BLaER1 (cell line): ENCODE results near the gene SEMA6B.
A peak's percentile ranks its signal among the peaks of the same experiment; 100 is the strongest.

ENCODE experiments used
- H3K27ac ChIP-seq: shearing (Covaris generic); formaldehyde crosslinking; 2 replicates; pipeline ENCODE4 v1.8.1; 2022
- H3K27me3 ChIP-seq: shearing (Covaris generic); formaldehyde crosslinking; 2 replicates; pipeline ENCODE4 v1.8.1; 2022
- H3K36me3 ChIP-seq: shearing (Covaris generic); formaldehyde crosslinking; 2 replicates; pipeline ENCODE4 v1.8.1; 2022
- H3K4me1 ChIP-seq: shearing (Covaris generic); formaldehyde crosslinking; 2 replicates; pipeline ENCODE4 v1.8.1; 2022
- H3K4me2 ChIP-seq: shearing (Covaris generic); formaldehyde crosslinking; 2 replicates; pipeline ENCODE4 v1.8.1; 2022
- H3K4me3 ChIP-seq: shearing (Covaris generic); formaldehyde crosslinking; 2 replicates; pipeline ENCODE4 v1.8.1; 2022
- H3K9ac ChIP-seq: shearing (Covaris generic); formaldehyde crosslinking; 2 replicates; pipeline ENCODE4 v1.8.1; 2022
- H3K9me3 ChIP-seq: shearing (Covaris generic); formaldehyde crosslinking; 2 replicates; pipeline ENCODE4 v1.8.1; 2022
- H4K20me1 ChIP-seq: shearing (Covaris generic); formaldehyde crosslinking; 2 replicates; pipeline ENCODE4 v1.8.1; 2022
- Cebpa-rat ChIP-seq: shearing (Covaris generic); IDR thresholded peaks from 2 replicates; pipeline ENCODE4 v1.8.1; 2022

SEMA6B gene

GRCh38 chr19:4559569-4559968 lies at the start of gene SEMA6B:
TSS of gene SEMA6B (minus strand) at chr19:4559684. CDS start at chr19:4558457, 1,227 bp downstream.
- peak within 1 kb of the TSS; percentile 22; the same call in 1 of the 2 replicates for H3K4me2 ChIP-seq
- peaks cover 5% of the 10 kb centered on the region; the same call in 1 of the 2 replicates for H3K36me3 ChIP-seq
- no peak within 1 kb of the TSS for H3K9ac ChIP-seq
- no peaks in the 10 kb centered on the region for H3K27me3 ChIP-seq
- no peak for TF ChIP-seq Cebpa-rat
- H4K20me1 ChIP-seq = no peaks in the 10 kb centered on the region
- H3K9me3 ChIP-seq = no peaks in the 10 kb centered on the region
- peaks cover 20% of the 10 kb centered on the region; the same call in 1 of the 2 replicates for H3K4me1 ChIP-seq
- 0 out of 2 replicates have a peak within 1 kb of the TSS, but pooled peaks have one; percentile 10 for H3K27ac ChIP-seq
- no peak within 1 kb of the TSS for H3K4me3 ChIP-seq

- no peaks in the 10 kb centered on the region for H3K36me3 ChIP-seq
- peaks cover 60% of the 10 kb centered on the region for H3K4me1 ChIP-seq
- peak overlapping the region; percentile 15 for H3K4me2 ChIP-seq
- H3K4me3 ChIP-seq = no peak overlapping the region
- no peaks in the 10 kb centered on the region for H3K27me3 ChIP-seq
- H3K9me3 ChIP-seq = no peaks in the 10 kb centered on the region
- TF ChIP-seq Cebpa-rat = no peak
- H4K20me1 ChIP-seq = no peaks in the 10 kb centered on the region
- H3K9ac ChIP-seq = no peak overlapping the region
- no peak overlapping the region for H3K27ac ChIP-seq
These were observed 47.6 kb upstream of the SEMA6B start for GRCh38 chr19:4606921-4607678.

DNA sequence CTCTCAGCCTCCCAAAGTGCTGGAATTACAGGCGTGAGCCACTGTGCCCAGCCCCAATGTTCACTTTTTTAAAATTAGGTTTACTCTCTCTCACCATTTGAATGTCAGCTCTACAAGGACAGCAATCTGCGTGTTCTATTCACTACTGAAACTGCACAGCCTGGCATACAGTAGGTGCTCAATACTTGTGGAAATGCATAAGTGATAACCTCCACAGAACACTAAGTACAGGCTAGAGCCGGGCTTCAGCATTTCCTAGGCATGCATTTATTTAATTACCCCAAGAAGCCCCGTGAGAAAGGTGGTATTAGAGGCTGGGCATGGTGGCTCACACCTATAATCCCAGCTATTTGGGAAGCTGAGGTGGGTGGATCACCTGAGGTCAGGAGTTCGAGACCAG lies 46.7 kb upstream of the SEMA6B start:
- Histone ChIP-seq H3K4me2 (no peak overlapping the region), H3K36me3 (no peaks in the 10 kb centered on the region), H3K9ac (no peak overlapping the region), H3K27me3 (no peaks in the 10 kb centered on the region), H4K20me1 (no peaks in the 10 kb centered on the region), H3K9me3 (no peaks in the 10 kb centered on the region), H3K4me3 (no peak overlapping the region), H3K4me1 (peaks cover 51% of the 10 kb centered on the region), H3K27ac (no peak overlapping the region)
- TF ChIP-seq Cebpa-rat = no peak

- no peaks in the 10 kb centered on the region for H3K27me3 ChIP-seq
- H3K9ac ChIP-seq = no peak overlapping the region
- no peaks in the 10 kb centered on the region for H3K9me3 ChIP-seq
- no peaks in the 10 kb centered on the region for H4K20me1 ChIP-seq
- H3K4me3 ChIP-seq = no peak overlapping the region
- peak overlapping the region; percentile 33; the same call in 1 of the 2 replicates for H3K4me2 ChIP-seq
- peaks cover 38% of the 10 kb centered on the region for H3K4me1 ChIP-seq
- TF ChIP-seq Cebpa-rat = no peak
- H3K36me3 ChIP-seq = no peaks in the 10 kb centered on the region
- H3K27ac ChIP-seq = no peak overlapping the region
These were observed 45.4 kb upstream of the SEMA6B start for GRCh38 chr19:4604912-4605311.

DNA sequence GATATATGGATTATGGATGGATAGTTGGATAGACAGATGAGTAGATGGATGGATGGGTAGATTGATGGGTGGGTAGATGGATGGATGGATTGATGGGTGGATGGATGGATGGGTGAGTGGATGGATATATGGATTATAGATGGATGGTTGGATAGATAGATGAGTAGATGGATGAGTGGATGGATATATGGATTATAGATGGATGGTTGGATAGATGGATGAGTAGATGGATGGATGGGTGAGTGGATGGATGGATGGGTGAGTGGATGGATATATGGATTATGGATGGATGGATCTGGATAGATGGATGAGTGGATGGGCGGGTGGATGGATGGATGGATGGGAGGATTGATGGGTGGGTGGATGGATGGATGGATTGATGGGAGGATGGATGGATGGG lies 43.4 kb upstream of the SEMA6B start:
- Histone ChIP-seq H3K4me2 (no peak overlapping the region), H3K27ac (no peak overlapping the region), H3K9me3 (no peaks in the 10 kb centered on the region), H3K4me3 (no peak overlapping the region), H3K4me1 (peaks cover 31% of the 10 kb centered on the region), H3K27me3 (no peaks in the 10 kb centered on the region), H3K36me3 (no peaks in the 10 kb centered on the region), H4K20me1 (no peaks in the 10 kb centered on the region), H3K9ac (no peak overlapping the region)
- TF ChIP-seq Cebpa-rat = no peak

DNA sequence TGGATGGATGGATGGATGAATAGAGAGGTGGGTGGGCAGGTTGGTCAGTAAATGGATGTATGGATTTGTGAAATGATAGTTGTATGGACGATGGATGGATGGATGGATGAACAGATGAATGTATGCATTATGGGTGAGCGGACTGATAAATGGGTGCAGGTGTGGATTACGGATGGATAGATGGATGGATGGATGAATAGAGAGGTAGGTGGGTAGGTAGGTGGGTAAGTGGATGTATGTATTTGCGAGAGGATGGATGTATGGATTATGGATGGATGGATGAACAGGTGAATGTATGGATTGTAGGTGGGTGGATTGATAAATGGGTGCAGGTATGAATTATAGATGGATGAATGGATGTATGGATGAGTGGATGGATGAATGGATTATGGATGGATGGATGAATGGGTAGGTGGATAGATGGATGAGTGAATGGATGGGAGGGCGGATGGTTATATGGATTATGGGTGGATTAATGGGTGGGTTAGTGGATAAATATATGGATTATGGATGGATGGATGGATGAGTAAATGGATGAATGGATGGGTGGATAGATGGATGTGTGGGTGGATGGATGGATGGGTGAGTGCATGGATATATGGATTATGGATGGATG lies 42.8 kb upstream of the SEMA6B start:
- Histone ChIP-seq H4K20me1 (no peaks in the 10 kb centered on the region), H3K27ac (no peak overlapping the region), H3K36me3 (no peaks in the 10 kb centered on the region), H3K9ac (no peak overlapping the region), H3K27me3 (no peaks in the 10 kb centered on the region), H3K4me3 (no peak overlapping the region), H3K9me3 (no peaks in the 10 kb centered on the region), H3K4me1 (peaks cover 34% of the 10 kb centered on the region), H3K4me2 (no peak overlapping the region)
- no peak for TF ChIP-seq Cebpa-rat

GRCh38 chr19:4600893-4601292 lies 41.4 kb upstream of the SEMA6B start:
- Histone ChIP-seq H3K4me3 (no peak overlapping the region), H3K4me1 (peaks cover 30% of the 10 kb centered on the region), H3K36me3 (no peaks in the 10 kb centered on the region), H3K9ac (no peak overlapping the region), H4K20me1 (no peaks in the 10 kb centered on the region), H3K9me3 (no peaks in the 10 kb centered on the region), H3K27ac (no peak overlapping the region), H3K4me2 (no peak overlapping the region), H3K27me3 (no peaks in the 10 kb centered on the region)
- TF ChIP-seq Cebpa-rat = no peak

DNA sequence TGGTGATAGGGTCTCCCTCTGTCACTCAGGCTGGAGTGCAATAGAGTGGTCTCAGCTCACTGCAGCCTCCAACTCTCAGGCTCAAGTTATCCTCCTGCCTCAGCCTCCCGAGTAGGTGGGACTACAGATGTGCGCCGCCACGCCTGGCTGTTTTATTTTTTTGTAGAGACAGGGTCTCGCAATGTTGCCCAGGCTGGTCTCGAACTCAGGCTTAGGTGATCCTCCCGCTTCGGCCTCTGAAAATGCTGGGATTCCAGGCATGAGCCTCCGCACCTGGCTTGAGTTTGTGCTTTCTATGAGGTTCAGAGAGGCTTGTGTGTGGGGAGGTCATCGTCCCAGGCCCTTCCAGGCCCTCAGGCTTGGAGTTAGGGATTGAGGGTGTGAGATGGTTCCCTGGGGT lies 40.6 kb upstream of the SEMA6B start:
- Histone ChIP-seq H3K27me3 (no peaks in the 10 kb centered on the region), H3K9me3 (no peaks in the 10 kb centered on the region), H3K36me3 (no peaks in the 10 kb centered on the region), H3K27ac (no peak overlapping the region), H3K4me2 (no peak overlapping the region), H3K4me3 (no peak overlapping the region), H4K20me1 (no peaks in the 10 kb centered on the region), H3K9ac (no peak overlapping the region), H3K4me1 (peaks cover 30% of the 10 kb centered on the region)
- TF ChIP-seq Cebpa-rat = no peak

DNA sequence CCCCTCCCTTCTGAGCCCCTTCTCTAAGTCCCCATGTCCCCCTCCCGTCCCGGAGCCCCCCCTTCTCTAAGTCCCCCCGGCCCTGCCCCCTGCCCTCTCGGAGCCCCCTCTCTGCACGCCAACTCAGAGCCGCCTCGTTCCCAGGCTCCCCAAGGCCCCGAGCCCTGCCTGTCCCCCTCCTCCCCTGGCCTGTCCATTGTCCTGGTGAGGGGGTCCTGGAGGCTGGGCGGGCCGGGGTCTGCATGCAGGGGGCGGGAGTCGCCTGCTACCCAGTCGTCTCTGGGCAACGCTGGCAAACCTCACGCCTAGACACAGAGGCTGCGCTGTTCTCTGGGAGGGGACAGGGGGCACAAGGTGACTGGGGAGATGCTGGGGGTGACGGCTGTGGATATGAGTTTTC lies 39.2 kb upstream of the SEMA6B start:
- Histone ChIP-seq H3K4me3 (peak overlapping the region; percentile 65), H3K4me1 (peaks cover 17% of the 10 kb centered on the region), H3K4me2 (peak overlapping the region; percentile 90), H4K20me1 (no peaks in the 10 kb centered on the region), H3K9me3 (no peaks in the 10 kb centered on the region), H3K27me3 (no peaks in the 10 kb centered on the region), H3K36me3 (no peaks in the 10 kb centered on the region), H3K27ac (peak overlapping the region; percentile 66; the same call in 1 of the 2 replicates), H3K9ac (peak overlapping the region; percentile 70; the same call in 1 of the 2 replicates)
- TF ChIP-seq Cebpa-rat = no peak

DNA sequence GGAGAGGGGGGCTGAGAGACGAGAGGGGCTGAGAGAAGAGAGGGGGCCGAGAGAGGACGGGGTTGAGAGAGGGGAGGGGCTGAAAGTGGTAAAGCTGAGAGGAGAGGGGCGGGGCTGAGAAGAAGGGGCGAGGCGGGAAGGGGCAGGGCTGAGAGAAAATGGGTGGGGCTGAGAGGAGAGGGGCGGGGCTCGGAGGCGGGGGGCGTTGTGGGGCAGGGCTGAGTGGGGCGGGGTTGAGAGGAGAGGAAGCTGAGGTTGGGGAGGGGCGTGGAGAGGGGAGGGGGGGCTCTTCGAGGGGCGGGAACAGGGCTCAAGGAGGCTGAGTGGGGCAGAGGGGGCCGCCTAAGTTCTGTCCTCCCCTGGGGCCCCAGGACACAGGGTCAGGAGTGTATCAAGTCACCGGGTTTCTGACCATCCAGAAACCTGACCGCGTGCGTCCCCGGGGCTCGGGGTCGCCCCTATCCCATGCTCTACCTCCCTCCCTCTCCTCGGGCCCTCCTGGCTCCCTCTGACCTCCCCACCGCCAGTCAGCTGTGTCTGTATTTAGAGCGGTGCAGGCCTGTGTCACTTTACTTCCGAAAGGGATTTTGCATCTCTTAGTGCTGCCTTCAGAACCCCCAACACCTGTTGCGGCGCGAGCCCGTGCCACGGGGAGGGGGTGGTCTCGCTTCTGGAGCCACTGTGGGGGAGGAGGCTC lies 38.6 kb upstream of the SEMA6B start:
- Histone ChIP-seq H3K4me2 (peak overlapping the region; percentile 90), H3K27me3 (no peaks in the 10 kb centered on the region), H3K4me1 (peaks cover 15% of the 10 kb centered on the region), H3K27ac (peak overlapping the region; percentile 66; the same call in 1 of the 2 replicates), H3K9ac (peak overlapping the region; percentile 70), H3K36me3 (no peaks in the 10 kb centered on the region), H4K20me1 (no peaks in the 10 kb centered on the region), H3K9me3 (no peaks in the 10 kb centered on the region), H3K4me3 (peak overlapping the region; percentile 65)
- TF ChIP-seq Cebpa-rat = no peak
